Activated CD8-positive, alpha-beta memory T cell treated with anti-CD3 and anti-CD28 coated beads for 24 hours (primary cell): ENCODE data around the gene ZSCAN20.

Experiments
- DNase-seq: peaks from one replicate; pipeline ENCODE4 v3.0.0-alpha.2; 2020

Gene ZSCAN20

DNA sequence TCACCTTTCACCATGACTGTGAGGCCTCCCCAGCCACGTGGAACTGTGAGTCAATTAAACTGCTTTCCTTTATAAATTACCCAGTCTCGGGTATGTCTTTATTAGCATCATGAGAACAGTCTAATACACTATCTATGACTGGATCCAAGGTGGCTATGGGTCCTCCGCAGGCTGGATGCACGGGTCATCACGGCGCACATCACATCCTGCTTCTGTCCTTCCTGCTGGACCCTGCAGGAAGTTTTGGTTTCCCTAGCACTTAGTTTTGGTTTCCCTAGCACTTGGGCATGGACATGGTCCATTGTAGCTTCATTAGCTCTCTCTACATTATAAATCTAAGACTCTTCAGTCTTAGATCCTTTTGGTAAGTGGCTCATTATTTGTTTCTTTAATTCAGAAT is 27.3 kb upstream of the ZSCAN20 start:
- no peak for DNase-seq

DNA sequence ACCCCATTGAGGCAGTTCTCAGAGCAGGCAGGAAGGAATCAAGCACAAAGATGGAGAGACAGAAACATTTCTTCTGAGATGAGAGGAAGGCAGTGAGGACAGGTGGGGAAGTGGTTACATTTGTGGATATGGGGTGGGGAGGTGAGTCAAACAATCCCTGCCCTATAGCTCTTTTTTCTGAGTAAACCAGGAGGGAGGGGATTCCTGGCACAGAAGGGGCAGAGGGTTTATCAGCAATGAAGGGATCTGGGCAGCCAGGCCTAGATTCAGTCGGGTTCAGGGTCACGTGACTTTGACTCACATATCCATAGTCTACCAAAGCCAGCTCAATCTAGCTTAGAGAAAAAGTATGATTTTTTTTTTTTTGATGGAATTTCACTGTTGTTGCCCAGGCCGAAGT is 25.9 kb upstream of the ZSCAN20 start:
- DNase-seq = no peak

DNA sequence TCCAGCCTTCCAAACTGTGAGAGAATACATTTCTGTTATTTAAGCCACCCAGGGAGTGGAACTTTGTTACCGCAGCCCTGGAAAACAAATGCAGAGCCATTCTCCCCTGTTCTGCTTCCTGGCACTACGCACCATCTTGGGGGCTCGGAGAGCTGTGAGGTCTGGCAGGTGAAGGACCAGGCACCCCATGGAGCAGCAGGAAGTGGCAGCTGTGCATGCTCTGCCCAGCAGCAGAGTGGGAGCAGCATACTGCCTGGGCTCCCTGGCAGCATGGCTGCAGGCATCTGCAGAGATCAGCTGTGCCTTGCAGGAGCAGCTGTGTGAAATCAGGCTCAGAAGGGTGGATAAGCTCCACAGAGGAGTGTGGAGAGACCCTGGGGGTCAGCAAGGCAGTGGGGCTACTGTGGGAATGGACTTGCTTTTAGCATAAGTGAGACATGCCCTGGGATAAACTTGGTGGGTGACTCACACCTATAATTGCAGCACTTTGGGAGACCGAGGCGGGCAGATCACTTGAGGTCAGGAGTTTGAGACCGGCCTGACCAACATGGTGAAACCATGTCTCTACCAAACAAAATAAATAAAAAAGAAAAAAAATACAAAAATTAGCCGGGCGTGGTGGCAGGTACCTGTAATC is 17.7 kb upstream of the ZSCAN20 start:
- no peak for DNase-seq

DNA sequence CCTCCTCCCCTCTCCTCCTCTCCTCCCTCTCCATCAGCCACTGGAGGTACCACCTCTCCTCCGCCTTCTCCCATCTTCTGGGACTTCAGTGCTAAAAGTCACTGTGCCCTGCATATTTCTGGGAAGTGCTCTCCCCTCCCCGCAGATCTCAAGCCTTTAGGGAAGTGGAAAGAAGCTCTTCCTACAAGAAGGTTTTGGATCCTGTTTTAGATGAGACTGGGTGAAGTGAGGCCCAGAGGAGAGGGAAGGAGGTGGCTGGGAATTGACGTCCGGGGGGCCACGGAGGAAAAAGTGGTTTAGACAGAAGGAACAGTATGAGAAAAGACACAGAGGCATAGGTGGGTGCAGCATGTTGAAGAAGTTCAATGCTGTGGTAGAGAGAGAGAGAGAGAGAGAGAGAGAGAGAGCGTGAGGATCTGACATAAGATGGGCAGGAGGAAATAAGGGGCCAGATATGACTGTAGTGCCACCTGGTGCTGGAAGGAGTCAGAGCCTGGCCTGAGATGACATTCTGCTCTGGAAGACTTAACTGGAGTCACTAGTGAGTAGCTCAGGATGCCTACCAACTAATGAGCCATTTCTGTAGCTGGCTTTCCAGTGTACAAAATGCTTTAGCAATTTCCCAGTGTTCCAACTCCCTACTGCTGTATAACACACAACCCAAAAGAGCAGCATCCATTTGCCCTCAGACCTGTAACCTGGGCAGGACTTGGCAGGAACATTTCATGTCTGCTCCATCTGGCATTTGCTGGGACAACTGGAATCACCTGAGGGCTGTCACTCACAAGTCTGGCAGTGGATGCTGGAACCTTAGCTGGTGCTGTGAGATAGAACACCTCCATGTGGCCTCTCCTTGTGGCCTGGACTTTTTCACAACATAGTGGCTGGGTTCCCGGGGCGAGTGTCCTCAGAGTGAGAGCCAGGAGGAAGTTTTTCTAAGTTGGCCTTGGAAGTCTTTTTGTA is 16.6 kb upstream of the ZSCAN20 start:
- DNase-seq = no peak

DNA sequence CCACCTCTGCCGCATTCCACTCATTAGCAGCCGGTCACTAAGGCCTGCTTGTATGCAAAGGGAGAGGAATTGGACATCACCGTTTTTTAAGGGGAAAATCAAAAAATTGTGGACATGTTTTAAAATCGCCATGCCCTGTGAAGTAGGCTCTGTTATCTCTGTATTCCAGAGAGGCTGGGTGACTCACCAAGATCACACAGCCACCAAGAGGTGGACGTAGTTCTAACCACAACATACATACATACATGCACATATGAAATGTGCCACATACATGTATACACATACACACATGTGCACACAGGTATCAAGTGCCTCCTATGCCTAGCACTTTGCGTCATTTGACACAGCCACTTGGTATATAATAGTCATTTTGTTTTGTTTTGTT is 16.0 kb upstream of the ZSCAN20 start:
- DNase-seq = no peak

DNA sequence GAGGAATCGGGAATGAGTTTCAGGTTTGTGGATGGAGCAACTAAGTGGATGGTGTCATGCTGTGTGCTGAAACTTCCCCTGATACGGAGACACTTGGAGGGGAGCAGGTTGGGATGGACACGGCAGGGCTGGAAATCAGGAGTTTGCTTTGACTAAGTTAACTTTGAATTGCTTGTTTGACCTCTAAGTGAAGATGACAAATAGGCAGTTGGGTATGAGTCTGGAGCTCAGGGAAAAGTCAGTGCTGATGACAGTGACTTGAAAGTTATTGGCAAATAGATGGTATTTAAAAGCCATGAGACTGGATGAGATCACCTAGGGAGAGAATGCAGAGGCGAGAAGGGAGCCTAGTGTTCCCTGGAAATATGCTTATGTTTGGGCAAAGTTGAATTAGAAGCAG is 12.8 kb upstream of the ZSCAN20 start:
- DNase-seq = no peak

DNA sequence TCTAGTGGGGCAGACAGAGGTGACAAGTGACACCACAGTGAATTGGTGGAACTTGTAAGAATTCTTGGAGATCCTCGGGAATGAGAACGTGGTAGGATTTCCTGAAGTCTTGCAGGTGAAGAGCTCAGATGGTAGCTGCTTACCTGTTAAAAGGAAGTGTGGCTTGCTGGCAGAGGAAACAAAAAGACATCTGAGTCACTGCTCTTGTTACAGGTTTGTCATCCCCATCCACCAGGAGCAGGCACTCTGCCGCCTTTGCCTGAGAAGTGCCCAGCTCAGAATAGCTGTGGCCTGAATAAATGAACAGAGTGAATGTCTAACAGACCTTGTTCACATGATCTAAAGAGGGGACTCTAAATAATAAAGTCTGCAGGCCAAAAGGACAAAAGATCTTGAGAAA is 12.3 kb upstream of the ZSCAN20 start:
- DNase-seq = no peak

DNA sequence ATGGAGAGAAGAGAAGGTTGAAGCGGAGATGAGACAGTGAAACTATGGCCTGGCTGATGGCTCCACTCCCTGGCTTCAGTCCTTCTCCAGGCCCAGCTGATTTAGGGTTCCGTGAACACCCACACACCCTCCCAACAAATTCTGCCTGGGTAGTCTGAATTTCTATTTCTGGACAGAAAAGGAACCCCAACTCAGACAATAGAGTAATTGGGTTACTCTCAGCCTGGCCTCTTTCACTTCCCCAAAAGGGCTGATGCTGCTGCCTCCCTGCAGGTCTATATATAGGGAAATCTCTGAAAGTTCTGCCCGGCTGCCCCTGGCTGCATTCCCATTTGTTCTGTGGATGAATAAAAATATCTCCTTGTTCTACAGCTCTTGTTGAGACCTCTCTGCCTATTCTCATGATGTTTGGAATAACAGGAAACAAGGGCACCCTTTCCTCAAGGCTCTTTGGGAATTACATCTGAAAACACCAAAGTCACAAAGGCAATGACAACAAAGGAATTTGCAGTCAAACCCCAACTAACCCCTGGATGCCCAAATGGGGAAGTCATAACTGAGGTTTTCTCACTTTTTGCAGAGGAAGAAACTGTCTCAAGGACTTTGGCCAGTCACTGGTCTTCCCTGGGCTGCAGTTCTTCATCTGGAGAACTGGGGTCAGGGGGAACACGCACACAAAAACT is 11.4 kb upstream of the ZSCAN20 start:
- DNase-seq = no peak

DNA sequence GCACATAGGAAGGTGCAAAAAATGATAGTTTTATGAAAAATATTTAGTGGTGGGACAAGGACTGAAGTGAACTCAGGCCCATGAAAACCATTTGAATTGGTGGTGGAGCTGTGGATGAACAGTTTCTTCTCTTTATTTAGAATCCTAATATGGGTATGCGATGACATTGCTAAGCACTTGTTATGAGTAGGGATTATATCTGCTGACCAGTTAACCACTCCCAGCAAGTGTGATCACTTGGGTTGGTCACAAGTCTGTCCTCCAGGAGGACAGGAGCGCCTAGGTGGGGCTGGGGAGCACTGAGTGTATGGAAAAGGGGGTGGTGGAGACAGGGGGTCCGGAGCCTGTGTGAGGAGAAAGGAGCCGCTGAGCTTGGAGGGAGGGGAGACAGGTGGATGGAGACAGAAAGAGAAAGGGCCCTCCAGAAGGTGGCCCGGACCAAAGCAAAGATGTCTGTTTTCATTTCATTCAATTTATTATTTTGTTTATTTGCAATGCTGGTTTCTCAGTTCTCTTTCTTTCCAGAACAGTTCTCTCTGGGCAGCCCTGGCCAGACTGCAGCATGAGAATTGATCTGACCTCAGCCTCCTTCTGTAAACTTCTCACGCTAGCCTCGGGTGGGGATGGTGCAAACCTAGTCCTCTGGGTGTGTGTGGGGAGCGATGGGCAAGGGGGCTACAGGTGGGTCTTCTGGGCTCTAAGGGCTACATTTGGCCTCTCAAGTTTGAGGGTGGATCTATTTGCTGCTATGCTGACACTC is 9.9 kb upstream of the ZSCAN20 start:
- DNase-seq = no peak

DNA sequence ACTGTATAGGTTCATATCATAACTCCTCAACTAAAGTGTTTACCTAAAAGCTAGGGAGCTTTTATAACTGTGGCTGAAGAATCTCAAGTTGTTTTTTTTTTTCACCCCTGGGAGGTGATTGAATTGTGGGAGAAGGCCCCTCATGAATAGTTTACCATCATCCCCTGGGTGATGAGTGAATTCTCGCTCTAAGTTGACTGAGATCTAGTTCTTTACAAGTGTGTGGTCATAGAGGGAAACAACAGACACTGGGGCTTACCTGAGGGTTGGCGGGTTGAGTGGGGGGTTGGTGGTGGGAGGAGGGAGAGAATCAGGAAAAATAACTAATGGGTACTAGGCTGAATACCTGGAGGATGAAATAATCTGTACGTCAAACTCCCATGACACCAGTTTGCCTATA is 7.9 kb upstream of the ZSCAN20 start:
- no peak for DNase-seq

DNA sequence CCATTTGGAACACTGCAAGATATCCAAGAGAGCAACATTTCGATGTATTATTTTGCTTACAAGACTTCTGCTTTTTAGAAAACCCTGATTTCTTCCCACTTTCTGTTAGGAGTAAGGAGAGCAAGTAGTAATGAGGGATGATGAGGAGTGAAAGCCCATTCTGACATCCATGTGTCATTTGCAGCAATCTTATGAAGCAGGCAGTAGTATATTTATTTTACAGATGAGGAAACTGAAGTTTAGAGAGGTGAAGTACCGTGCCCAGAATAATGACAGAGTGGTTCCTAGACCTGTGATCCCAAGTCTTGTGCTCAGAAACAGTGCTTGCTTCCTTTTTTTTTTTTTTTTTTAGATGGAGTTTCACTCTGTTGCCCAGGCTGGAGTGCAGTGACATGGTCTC is 7.1 kb upstream of the ZSCAN20 start:
- no peak for DNase-seq

DNA sequence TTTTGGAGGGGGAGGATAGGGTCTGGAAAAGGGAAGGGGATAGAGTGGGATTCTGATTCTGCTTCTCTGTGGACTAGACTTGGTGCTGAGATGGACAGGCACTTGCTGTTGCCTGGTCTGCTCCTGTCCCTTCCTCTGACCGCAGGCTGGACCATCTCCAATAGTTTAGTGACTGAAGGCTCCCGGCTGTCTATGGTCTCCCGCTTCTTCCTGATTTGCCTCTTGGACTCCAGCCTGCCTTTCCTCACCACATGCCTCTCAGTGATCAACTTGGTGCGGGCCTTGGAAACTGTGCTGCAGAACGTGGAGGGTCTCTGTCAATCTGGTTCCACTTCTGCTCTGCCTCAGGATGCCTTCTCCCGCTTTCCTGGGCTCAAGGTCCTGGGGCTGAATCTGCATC is 6.3 kb upstream of the ZSCAN20 start:
- no peak for DNase-seq

DNA sequence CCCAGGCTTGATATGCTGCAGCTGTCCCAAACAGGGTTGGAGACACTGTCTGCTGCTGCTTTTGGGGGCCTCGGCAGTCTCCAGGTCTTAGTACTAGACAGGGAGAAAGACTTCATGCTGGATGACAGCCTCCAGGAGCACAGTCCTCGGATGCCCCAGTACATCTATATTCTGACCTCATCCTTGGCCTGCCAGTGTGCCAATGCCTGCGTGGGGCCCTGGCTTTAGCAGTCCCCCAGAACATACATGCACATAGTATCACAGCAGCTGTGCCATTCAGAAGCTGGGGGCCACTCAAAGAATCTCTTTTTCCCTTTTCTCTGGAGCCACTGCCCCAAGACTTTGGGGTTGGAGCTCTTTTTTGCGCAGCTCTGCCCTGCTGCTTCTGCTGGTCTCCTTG is 4.4 kb upstream of the ZSCAN20 start:
- no peak for DNase-seq

DNA sequence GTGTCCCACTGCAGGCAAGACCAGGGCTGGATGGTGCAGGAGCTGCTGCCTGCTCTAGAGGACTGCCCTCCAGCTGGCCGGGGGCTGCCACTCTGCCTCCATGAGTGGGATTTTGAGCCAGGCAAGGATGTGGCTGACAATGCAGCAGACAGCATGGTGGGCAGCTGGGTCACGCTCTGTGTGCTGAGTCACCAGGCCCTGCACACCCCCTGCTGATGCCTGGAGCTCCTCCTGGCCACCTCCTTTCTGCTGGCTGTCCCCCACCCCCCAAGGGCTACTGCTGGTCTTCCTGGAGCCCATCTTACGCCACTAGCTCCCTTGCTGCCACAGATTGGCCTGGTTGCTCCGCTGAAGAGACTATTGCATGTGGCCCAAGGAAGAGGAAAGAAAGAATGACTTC is 3.9 kb upstream of the ZSCAN20 start:
- no peak for DNase-seq

DNA sequence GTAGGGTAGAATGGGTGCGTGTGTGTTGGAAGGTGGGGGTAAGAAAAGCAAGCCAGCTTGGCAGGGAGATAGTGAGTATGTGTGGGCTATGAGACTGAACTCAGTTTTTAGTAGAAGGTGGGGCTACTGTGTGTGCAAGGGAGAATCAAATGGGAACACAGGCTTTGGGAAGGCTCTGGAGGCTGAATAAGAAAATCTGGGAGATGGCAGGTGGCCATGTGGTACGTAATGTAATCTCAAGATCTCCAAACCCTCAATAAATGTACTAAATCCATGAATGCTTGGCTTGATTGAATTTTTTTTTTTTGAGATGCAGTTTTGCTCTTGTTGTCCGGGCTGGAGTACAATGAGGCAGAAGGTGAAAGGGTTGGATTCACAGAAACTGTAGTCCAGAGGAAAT is 3.5 kb upstream of the ZSCAN20 start:
- DNase-seq = no peak

DNA sequence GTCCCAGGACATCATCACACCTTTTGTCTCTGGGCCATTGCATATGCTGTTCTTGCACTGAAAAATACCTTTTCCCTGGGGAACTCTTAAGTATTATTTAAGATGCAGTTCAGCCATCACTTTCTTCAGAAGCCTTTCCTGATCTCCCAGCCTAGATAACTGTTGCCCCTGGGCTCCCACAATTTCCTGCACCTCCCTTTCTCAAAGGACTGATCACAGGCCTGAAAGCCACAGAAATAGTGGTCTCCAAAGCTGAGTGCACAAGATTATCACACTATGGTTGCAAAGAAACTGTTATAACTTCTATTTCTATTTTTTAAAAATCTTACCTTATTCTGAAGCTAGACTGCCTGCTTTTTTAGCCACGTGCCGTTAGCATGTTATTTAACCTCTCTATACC is 2.8 kb upstream of the ZSCAN20 start:
- no peak for DNase-seq

DNA sequence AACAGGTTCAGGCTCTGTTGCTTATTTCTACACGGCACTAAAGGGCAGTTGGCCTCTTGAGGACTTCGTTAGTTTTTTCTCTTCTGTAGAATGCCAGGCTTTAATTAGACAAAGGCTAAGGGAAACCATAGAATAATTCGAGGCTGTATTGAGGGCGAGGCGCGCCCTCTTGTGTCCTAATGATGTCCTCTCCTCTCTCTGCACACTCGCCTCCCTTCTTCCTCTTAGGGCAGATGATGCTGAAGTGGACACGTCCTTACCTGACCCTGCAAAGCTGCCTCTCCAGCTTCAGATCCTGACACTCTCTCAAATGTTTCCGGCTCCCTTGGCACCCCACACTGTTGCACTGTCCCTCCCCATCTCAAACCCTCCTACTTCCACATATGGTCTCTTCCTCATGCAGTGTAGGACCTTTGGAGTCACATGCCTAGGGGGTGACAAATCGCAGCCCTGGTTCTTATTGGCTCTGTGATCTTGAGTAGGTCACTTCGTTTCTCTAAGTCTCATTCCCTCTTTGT is 1.9 kb upstream of the ZSCAN20 start:
- DNase-seq = peak; percentile 77

DNA sequence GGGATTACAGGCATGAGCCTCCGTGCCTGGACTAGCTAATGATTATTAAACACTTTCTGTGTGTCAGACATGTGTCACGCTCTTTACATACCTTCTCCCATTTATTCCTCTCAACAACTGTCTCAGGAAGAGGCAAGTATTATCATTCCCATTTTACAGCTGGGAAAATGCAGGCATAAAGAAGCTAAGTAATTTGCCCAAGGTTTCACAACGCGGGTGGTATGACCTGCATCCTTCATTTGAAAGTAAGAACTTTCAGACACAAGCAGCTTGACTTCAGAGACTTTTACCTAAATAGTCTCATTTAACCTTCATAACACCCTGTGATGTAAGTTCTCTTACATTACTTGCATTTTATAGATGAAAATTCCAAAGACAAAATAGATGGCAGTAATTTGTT is 1.0 kb upstream of the ZSCAN20 start:
- no peak for DNase-seq

DNA sequence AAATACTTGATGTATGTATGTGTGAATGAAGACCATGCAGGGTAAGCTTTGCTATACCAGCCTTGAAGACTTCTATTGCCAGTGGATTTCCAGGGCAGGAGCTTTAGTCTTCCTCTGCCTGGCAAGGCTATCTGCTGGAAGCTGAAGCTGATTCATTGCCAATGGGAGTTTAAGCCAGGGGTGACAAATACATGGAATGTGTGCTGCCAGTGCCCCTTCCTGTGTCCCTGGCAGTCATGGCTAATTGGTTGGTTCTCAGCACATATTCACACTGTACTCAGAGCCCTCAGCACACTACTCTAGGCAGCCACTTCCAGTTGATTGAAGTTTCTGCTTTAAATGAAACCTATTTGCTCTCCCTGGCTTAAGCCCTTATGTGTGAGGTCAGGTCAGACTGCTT is 1.5 kb downstream of the ZSCAN20 start:
- no peak for DNase-seq

DNA sequence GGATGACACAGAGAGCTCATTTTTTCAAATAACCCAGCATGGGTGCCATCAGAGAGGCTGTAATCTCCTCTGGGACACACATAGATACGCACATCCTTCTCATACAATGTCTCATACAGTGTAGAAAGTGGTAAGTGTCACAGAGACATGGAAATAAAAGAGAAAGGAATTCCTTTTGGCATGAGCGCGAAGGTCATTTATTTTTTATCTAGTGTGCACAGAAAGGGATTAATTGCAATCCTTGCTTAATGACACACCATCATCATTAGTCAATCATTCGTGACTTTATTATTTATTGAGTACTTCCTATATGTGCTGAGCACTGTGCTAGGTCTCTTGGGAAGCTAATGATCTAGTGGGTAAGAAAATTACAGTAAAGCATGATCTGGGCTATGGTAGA is 5.0 kb downstream of the ZSCAN20 start:
- DNase-seq = no peak

DNA sequence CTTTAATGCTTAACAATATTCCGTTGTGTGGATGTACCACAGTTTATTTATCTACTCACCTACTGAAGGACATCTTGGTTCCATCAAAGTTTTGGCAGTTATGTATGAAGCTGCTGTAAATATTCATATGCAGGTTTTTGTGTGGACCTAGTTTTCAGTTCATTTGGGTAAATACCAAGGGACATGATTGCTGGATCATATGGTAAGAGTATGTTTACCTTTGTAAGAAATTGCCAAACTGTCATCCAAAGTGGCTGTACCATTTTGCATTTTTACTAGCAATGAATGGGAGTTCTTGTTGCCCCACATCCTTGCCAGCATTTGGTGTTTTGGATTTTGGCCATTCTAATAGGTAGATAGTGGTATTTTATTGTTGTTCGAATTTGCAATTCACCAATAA is 10.0 kb downstream of the ZSCAN20 start:
- DNase-seq = no peak

DNA sequence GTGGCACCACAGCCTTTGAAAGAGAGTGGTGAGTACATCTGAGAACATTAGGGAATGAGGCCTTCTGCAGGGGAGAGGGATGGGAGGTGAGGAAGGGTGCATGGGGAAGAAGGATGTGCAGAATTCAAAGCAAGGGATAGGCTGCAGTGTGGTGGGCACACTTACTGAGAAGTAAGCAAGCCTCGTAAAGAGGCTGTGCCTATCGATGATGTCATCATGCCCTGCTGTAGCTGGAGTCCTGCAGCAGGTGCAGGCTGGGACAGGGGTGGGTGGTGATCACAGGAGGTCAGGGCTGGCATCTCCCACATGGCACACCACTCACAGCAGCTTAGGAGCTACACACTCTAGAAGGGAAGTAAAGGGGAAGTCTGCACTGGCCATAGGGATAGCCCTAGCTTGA is 16.2 kb downstream of the ZSCAN20 start:
- DNase-seq = no peak

DNA sequence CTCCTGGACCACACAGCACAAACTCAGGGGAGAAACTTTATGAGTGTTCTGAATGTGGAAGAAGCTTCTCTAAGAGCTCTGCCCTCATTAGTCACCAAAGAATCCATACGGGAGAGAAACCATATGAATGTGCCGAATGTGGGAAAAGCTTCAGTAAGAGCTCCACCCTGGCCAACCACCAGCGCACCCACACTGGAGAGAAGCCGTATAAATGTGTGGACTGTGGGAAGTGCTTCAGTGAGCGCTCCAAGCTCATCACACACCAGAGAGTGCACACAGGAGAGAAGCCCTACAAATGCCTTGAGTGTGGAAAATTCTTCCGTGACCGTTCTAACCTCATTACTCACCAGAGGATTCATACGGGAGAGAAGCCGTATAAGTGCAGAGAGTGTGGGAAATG is 22.5 kb downstream of the ZSCAN20 start:
- no peak for DNase-seq
